Activated T-cell treated with anti-CD3 and anti-CD28 coated beads for 1 hour (primary cell): ENCODE measurements around the gene MYL9.

ENCODE experiments used
- DNase-seq: peaks from one replicate; pipeline ENCODE4 v3.0.0-alpha.2; 2020; ENCODE audit warnings: low read depth

MYL9 gene

DNA sequence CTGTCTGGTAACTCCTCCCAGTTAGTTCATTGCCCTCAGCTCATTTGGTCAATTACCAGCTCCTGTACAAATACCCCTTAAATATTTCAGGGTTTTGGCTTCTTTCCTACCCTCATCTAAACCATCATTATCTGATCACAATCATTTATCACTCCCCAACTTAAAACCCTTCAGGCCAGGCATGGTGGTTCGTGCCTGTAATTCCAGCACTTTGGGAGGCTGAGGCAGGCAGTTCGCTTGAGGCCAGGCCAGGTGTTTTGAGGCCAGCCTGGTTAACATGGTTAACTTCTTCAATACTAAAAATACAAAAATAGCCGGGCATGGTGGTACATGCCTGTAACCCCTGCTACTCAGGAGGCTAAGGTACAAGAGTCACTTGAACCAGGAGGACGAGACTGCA lies 41.5 kb downstream of the MYL9 start:
- DNase-seq = no peak

GRCh38 chr20:36584018-36584481 lies 42.7 kb downstream of the MYL9 start:
- no peak for DNase-seq

DNA sequence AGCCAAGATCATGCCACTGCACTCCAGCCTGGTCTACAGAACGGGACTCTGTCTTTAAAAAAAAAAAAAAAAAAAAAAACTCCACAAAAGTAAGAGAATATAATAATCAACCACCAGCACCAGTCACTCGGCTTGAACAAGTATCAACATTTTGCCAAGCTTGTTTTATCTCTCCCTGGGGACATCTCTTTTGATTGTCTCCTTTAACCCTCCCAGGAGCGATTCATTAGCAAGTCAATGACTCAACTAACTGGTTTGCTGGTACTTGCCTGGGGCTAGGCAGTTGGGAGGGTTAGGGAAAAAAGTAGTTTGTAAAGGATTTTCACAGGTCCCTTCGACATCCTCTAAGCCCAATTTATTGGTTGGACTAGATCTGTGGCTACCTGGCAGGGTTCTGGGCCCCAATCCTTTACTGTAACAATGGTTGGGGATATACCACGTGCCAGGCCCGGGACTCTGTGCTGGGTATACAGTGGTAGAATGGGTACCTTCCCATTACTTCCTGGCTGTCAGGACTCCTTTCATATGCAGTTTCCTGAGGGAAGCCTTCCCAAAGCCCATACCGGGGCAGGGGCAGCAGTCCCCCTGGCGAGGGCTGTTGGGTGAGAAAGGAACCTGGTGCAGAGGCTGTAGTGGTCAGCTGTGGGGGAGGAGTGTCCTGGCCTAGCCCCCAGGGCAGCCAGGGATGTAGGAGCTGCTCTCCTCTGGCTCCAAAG lies 44.2 kb downstream of the MYL9 start:
- no peak for DNase-seq

DNA sequence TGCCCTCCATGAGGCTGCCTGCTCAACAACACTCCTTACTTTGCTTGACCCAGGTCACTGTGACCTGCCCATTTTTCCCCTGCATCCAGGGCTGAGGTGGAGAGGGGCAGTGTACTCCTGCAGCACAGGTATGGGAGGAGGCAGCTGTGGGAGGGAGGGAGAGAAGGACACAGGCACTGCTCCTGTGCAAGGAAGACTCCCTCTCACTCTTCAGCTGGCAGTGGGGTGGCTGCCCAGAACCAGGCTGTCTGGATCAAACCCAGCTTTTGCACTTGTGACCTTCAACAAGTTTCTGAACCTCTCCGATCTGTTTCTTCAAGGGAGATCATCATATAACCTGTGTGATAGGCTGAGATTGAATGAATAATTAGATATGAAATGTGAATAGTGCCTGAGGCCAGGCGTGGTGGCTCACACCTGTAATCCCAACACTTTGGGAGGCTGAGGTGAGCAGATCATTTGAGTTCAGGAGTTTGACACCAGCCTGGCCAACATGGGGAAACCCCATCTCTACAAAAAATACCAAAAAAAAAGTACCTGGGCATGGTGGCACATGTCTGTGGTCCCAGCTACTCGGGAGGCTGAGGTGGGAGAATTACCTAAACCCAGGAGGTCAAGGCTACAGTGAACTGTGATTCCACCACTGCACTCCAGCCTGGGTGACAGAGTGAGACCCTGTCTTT lies 46.2 kb downstream of the MYL9 start:
- no peak for DNase-seq

DNA sequence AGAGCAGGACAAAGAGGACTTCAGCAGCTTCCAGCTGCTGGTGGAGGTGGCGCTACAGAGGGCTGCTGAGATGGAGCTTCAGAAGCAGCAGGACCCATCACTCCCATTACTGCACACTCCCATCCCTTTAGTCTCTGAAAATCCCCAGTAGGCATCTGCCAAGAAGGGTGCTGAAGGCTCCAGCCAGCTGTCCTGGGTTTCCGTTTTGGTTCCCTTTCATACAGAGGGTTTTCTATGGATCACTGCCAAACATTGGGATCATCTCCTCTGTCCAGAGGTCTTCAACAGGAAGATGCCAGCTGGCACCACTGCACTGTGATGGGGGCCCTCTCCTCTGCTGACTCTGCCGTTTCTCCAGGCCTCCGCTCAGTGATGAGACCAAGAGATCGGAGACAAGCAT lies 50.0 kb downstream of the MYL9 start:
- no peak for DNase-seq

GRCh38 chr20:36591854-36592641 lies 50.7 kb downstream of the MYL9 start:
- DNase-seq = no peak

DNA sequence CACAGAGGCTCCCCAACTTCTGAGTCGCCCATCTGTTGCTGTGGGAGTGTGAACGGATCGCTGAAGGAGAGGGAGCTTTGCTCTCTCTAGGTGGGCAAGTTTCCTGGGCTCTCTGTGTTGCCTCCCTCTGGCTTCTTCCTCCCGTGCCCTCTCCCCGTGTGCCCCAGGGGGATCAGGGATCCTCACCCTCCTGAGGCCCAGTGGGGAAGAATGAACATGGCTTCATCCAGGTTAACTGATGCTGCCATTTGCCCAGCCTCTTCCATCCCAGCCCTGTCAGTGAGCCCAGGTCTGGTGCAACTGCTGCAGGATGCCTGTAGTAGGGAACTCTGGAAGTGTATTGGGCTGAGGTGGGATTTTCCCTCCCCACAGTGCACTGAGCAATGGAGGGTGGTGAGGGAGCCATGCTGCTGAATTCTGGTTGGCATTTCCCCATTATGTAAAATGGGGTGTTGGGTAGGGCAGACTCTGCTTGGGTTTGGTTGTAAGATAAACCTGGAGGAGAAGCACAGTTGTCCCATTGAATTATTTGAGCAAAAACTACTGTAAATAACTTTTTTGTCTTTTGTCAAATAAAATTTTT lies 52.1 kb downstream of the MYL9 start:
- no peak for DNase-seq

DNA sequence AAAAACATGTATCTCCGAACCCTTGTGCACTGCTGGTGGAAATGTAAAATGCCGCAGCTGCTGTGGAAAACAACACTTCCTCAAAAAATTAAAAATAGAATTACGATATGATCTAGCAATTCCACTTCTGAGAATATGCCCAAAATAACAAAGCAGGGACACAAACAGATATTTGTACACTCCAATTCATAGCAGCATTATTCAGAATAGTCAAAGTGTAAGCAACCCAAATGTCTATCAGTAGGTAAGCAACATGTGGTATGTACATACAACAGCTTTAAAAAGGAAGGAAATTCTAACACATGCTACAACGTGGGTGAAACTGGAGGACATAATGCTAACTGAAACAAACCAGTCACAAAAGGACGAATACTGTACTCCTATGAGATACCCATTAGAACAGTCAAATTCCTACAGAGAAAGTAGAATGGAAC lies 58.6 kb downstream of the MYL9 start:
- DNase-seq = no peak
